Measurements from ENCODE around the gene CCDC112.
"Not testable (repeated sequence)": the region's sequence is repeated elsewhere in the genome, so short reads cannot be mapped to it uniquely, and the experiment has no call there.

The CCDC112 gene

DNA sequence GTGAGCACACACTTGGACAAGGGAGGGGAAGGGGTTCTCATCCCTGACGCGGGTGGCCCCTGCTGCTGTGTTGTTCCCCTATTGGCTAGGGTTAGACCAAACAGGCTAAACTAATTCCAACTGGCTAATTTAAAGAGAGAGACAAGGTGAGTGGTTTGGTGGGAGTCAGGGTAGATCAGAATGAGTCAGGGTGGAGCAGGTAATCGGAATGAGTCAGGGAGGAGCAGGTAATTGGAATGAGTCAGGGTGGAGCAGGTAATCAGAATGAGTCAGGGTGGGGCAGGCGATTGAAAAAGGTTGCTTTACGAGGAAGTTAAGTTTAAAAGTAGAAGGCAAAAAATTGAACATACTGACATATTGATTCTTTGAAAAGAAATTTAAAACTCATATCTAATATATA lies 47.1 kb downstream of the CCDC112 start:
- DNase-seq, result not testable (repeated sequence)

DNA sequence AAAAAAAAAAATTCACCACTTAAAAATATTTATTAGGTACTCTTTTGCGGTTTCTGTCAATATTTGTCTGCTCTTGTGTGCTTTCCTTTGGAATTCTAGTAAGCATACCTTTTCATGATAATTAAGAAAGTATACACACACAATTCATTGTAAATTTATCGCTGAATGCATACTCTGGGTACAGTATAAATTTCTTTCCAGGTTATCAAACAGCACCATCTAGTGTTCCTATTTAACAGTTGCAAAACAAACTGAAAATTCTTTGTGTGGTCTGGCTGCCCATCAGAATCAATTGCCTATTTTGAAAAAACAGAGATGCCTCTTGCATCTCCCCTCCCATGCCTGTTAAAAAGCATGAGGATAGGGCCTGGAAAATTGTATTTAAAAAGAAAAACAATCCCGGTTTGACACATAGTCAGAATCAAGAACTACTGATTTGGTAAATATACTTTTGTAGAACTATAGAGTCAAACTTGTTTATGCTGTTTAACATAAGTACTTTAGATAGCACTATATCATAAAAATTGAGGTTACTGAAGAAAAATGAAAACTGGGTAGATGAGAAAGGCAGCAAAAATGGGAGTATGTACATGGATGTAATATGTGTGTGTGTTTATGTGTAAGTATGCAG lies 50.0 kb downstream of the CCDC112 start:
- peak; percentile 0 for DNase-seq

DNA sequence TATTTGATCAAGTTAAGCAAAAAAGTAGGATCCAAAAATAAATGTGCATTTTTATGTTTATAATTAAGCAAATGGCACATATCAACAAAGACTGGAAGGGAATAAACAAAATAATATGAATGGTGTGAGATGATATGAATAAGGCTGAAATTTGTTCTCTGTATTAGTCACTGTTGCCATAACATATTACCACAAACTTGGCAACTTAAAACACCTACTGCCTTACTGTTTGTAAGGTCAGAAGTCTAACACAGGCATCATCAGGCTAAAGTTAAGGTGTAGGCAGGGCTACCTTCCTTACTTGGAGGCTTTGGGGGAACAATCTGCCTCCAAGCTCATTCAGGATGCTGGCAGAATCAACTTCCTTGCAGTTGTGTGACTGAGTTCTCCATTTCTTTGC lies 53.0 kb downstream of the CCDC112 start:
- no peak for DNase-seq

DNA sequence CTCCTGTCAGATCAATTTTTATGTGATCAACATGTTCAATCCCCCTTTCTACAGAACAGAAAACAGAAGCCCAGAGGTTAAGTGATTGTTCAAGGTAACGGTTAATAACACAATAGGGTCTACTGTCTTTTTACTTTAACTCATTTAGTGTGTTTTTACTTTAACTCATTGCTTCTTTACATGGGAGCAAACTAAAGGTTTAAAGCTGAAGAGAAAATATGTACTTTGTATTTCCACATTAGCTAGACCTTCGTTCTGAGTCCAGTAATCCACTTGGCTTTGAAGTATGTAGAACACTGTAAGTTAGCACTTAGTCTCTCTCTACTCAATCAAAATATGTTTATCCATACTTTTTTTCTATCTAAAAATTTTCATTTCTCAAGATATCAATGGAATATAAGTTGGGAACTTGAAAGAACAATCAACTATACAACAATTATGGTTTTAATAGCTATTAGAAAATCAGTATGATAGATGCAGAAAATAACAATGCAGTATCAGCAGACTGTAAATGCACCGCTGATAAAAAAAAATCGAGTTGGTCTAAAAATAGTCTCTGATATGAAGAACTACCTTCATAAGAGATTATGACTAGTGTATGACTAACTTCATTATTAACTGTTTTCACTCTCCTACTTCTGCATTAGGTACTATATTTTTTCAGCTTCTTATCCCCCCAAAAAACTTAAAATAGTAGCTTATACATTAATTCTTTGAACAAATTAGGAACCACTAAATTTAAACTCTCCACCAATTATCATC lies 54.4 kb downstream of the CCDC112 start:
- no peak for DNase-seq

DNA sequence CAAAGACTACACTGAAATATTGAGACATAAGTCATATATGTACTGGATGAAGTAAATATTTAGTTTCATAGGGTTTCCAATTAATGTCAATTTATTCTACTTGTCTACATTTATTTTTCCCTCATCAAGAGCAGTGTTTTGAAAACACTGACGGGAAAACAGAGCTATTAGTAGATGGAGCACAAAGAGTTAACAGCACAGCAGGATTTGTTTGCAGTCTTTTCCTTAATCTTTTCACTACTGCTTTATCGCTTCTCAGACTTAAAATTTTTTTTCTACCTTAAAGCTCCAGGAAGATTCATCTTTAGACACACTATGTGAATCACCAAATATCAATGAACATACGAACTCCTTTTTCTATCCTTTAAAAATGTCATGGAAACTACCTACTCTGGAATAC lies 59.4 kb downstream of the CCDC112 start:
- DNase-seq, result no peak

DNA sequence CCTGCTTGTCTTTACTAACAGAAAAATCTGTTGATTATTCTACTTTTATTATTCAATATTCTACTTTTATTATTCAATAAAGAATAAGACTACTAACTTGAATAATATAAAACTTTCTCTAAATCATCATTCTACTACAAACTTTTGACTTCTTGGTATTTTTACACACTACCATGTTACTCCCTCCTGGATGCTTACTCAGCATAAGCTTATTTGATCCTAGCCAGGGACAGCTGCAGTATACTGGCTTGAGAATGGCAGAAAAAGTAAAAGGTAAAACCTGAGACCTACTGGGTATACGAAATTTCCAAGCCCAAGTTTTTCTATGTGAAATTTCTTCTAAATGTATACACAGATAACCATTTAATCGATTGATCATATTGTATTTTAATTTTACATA lies 59.9 kb downstream of the CCDC112 start:
- DNase-seq, result no peak

- no peak for DNase-seq
Measured at GRCh38 chr5:115231598-115231997, 64.9 kb downstream of the CCDC112 start.

DNA sequence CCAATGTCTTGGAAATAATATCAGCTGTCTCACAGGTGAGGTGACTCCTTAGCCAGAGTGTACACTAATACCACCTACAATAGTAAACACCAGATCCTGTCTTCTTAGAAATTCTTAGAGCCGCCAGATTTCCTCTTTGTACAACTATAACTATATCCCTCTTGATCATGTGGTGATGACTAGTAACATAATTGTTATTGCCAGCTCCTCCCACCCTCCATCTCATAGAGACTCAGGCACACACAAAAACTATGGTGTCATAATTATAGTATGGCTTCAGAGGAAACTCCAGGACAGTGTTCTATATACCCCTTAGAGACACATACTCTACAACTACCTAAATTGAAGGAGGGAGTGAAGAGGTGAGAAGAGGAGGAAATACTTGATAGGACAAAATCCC lies 66.8 kb downstream of the CCDC112 start:
- no peak for DNase-seq

GRCh38 chr5:115227281-115227680 lies 69.2 kb downstream of the CCDC112 start:
- no peak for DNase-seq
